SU-DHL-6 (cell line): ENCODE data around the gene RC3H2.

ENCODE experiments used
- CTCF ChIP-seq: fragments of 200-600 bp; sonication (generic); IDR thresholded peaks from one replicate; pipeline ENCODE4 v1.5.1; 2017; ENCODE audit warnings: antibody characterized with exemption, mild to moderate bottlenecking, low read length, moderate library complexity; ENCODE audit not compliant: insufficient read depth, poor library complexity, severe bottlenecking
- EZH2phosphoT487 ChIP-seq: fragments of 200-600 bp; sonication (generic), shearing (Covaris generic); conservative IDR thresholded peaks from 2 replicates; pipeline ENCODE4 v1.6.1; 2018; ENCODE audit warnings: mild to moderate bottlenecking, antibody characterized with exemption, low read length, moderate library complexity, mixed read lengths

GRCh38 chr9:122866079-122866478 lies 39.1 kb downstream of the RC3H2 start:
- TF ChIP-seq CTCF = no peak
- TF ChIP-seq EZH2phosphoT487 = no peak
